NCI-H526 treated with DMSO at 0.1 percent for 48 hours (cell line): ENCODE measurements around the gene ZBTB7C.
A peak's percentile ranks its signal among the peaks of the same experiment; 100 is the strongest.

Experiments used
- DNase-seq: peaks from one replicate; lab custom pipeline; 2025; lab: John Stamatoyannopoulos, UW

Gene ZBTB7C

GRCh38 chr18:48085781-48086487 lies 323.2 kb downstream of the ZBTB7C start:
- no peak for DNase-seq

DNA sequence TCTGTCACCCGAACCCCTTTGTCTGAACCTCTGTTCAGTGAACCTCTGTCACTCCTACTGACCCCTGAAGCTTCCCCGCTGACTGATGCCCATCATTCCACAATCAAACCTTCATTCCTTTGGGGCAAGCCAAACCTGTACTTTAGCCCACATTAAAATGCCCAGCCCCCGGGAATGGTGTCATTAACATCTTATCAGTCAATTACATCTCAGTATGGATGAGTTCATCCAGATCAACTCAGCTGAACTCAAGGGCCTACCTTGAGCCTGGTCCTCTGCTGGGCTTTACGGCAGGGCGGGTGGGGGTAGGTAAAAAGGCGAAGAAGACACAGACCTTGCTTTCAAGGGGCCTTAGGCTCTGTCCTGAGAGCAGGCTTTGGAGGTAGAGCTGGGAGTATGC lies 324.3 kb downstream of the ZBTB7C start:
- no peak for DNase-seq

- no peak for DNase-seq
Measured at GRCh38 chr18:48084041-48084757, 325.0 kb downstream of the ZBTB7C start.

- no peak for DNase-seq
Measured at GRCh38 chr18:48080546-48080945, 328.6 kb downstream of the ZBTB7C start.

- no peak for DNase-seq
Measured at GRCh38 chr18:48079885-48080284, 329.3 kb downstream of the ZBTB7C start.

DNA sequence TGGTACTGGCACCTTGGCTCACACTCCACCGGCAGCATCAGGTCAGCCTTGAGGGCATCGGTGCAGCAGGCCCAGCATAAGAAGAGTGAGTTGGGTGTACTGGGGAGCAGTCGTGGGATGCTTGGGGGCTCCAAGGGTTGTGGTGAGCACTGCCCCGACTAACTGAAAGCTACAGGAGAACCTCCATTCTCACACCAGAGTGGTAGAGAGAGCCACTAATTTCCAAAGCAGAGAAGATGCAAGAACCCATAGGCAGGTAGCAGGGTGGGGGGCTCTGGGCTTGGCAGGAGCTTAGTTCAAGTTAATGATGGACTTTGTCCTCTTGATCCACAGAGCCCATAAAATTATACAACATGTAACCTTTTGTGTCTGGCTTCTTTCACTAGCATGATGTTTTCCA lies 330.7 kb downstream of the ZBTB7C start:
- DNase-seq, result no peak

DNA sequence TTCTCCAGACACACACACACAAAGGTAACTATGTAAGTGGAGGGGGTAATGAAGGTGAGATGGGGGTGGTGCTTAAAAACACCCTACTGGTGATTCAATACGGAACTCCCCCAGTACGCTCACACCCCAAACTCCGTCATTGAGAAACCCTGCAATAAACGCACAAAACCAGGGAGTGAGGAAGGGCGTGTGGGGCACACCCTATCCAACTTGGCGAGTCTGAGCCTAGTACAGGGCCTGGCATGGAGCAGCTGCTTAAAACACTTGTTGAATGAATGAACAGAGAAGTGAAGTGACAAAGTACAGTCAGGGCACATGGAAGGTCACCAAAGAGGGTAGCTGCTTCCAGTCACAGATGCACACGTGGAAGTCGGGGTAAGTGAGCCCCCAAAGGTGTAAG lies 331.9 kb downstream of the ZBTB7C start:
- DNase-seq, result no peak

- no peak for DNase-seq
Measured at GRCh38 chr18:48076461-48076860, 332.7 kb downstream of the ZBTB7C start.

GRCh38 chr18:48075707-48076093 lies 333.5 kb downstream of the ZBTB7C start:
- no peak for DNase-seq

DNA sequence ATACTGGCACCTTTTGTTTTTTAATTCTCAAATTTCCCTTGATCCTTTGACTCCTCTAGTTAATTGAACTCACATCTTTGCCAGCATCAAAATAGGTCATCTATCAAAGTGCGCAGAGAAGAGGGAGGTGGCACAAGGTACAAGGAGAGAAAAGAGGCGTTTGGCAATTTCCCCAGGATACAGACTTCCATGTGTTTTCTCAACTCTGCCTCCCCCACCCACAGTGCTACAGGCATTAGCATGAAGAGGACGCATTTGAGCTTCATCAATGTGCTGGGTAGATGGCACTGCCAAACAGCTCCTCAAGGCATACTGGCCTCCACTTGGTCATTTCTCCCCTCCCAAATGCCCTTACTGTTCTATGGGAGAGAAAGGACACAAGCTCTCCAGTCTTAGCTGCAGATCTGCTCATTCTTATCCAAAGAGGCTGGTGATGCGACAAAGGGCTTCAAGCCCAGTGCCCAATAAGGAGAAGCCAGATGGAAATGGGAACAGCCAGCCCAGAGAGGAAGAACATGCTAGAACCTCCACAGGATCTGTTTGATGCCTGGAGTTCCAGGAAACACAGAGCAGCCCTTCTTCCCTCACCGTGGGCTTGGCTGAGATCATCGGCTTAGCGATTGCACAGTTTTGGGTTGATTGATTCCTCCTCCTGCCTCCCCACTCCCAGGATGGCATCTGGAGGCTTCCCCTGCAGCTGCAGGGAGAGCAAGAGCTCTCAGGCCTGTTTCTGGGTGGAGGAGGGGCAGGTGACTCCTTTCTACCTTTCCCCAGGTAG lies 334.1 kb downstream of the ZBTB7C start:
- no peak for DNase-seq

DNA sequence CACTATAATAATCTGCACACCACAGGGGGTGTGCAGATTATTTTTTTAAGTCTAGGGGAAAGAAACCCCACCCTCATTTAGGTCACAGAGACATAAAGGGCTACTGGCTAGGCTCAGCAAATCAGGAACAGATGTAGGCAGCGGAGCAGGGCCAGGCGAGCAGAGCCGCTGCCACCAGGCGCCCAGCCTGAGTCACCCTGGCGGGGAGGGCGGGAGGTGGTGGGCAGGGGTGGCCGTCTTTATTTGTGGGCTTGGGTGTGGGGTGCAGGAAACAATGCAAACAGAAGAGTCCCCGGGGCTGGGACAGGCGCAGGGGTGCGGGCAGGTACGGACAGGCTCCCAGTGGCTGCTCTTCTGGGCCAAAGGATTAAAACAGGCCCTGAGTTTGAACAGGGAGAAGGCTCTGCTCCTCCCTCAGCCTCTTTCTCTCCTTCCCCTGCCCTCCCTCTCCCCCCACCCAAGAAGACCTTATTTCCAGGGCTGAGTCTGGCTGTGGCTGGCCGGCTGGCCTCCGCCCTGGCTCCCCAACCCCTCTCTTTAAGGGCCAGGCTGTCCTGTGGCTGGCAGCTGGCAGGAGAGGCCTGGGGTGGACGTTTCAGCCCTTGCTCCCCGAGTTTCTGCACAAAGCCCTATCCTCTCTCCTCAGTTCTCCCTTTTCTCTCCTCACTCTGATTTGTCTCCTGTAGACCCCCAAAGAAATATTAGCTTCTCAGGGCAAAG lies 335.8 kb downstream of the ZBTB7C start:
- DNase-seq, result no peak

GRCh38 chr18:48072428-48073204 lies 336.6 kb downstream of the ZBTB7C start:
- DNase-seq, result no peak

- DNase-seq, result no peak
Measured at GRCh38 chr18:48068916-48069445, 340.2 kb downstream of the ZBTB7C start.

- DNase-seq, result no peak
Measured at GRCh38 chr18:48066225-48066652, 342.9 kb downstream of the ZBTB7C start.

DNA sequence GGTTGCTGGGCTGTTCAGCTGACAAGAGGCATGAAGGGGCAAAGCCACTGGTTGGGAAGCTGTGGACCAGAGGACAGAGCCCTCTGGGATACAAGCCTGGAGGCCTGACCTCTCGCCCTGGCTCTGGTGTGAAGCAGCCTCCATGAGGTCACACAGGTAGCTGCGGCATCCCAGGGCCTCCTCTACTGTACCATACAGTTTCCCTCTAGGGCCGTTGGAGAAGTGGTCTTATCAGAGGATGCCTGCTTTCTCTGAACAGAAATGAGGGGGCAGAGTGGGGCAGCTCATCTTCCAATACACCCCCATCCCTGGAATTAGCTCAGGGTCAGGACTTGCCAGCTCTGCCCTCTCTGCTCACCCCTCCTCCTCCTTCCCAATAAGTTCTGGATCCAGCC lies 343.6 kb downstream of the ZBTB7C start:
- peak; percentile 26 for DNase-seq

DNA sequence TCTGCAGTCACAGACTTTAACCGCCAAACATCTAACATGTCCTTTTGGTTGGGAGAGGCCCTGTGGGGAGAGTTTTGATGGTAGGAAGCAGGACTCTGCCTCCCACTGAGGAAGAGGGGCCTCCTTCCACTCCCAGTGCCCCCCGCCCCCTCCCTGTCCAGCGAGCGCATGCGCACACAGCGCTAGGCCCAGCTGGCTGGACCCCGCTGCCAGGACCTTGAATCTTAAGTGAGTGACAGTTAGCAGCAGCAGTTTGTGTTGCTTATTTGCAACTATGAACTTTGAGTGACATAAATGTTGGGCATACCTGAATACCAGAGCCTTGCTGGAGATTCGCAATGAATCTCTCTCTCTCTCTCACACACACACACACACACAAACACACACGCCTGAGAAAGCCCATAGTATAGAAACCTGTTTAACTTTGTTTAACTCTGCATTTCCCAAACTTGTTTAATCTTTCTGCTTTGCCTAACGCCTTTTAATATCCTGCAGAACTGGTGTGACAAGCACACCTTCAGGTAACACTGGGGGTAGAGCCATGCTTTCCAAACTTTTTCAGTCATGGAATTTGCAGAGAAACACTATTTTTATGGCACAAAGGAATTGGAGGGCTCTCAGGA lies 344.1 kb downstream of the ZBTB7C start:
- DNase-seq, result no peak

GRCh38 chr18:48061781-48062570 lies 347.2 kb downstream of the ZBTB7C start:
- DNase-seq, result no peak

GRCh38 chr18:48060970-48061369 lies 348.2 kb downstream of the ZBTB7C start:
- DNase-seq, result no peak

- no peak for DNase-seq
Measured at GRCh38 chr18:48060346-48060745, 348.8 kb downstream of the ZBTB7C start.

DNA sequence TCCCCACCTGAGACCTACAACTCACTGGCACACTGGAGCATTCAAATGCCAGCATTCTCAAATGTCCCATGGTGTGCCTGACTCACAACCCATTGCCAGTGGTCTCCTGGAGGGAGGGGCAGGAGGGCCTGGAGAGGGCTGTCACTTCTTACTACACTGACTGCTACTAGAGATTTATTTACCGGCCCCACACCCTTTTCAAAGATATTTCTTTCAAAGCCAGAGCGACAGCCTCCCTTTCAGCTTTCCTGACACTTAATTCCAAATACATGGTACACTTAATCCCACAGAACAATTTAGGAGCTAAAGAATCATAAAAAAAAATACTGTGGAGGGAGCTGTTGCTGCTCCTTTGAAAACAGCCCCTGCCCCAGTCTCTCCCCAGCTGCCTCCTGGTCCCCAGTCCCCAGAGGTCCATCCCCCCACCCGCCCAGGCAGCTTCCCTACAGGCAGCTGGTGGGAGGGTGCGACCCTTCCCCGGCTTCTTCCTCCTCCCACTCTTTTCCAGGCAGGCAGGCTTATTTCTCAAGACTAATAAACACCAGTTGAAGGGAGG lies 349.6 kb downstream of the ZBTB7C start:
- DNase-seq, result no peak
